Lung (tissue), 12 donors: Measurements from ENCODE around the gene MMP14. TPM values are rescaled to one million over a fixed set of nuclear protein-coding genes. Genes with fewer than 3 reads are reported as not detected.

Source experiments
- ATAC-seq: fragments of 200-7000 bp; cut with Tn5 transposase; one replicate; pipeline ENCODE4 v1.9.1; 2020; ENCODE audit warnings: moderate number of reproducible peaks; ENCODE audit not compliant: insufficient read depth, low FRiP score
- DNase-seq, 3 donors: peaks; one replicate each; pipeline ENCODE4 v3.0.0-alpha.2; 2013 to 2017
- H3K27ac ChIP-seq, 2 donors: one replicate each; pipeline ENCODE4 v1.5.1; 2013; ENCODE audit warnings: mild to moderate bottlenecking in 2 of 2, moderate library complexity in 2 of 2, control low read depth in 1 of 2, inconsistent platforms in 1 of 2, low read depth in 1 of 2, low read length in 1 of 2
- H3K27me3 ChIP-seq, 3 donors: one replicate each; pipeline ENCODE4 v1.5.1; 2013; ENCODE audit warnings: low read length in 2 of 3; ENCODE audit not compliant: control insufficient read depth in 3 of 3, insufficient read depth in 3 of 3
- H3K36me3 ChIP-seq, 4 donors: one replicate each; pipeline ENCODE4 v1.5.1; 2013; ENCODE audit warnings: low read length in 4 of 4, mild to moderate bottlenecking in 1 of 4, moderate library complexity in 1 of 4; ENCODE audit not compliant: control insufficient read depth in 4 of 4, insufficient read depth in 4 of 4
- H3K4me1 ChIP-seq, 5 donors: one replicate each; pipeline ENCODE4 v1.5.1; 2013; ENCODE audit warnings: low read length in 5 of 5, mild to moderate bottlenecking in 2 of 5, moderate library complexity in 1 of 5; ENCODE audit not compliant: control insufficient read depth in 5 of 5, insufficient read depth in 5 of 5
- H3K4me3 ChIP-seq: one replicate; pipeline ENCODE4 v1.5.1; 2013; ENCODE audit warnings: mild to moderate bottlenecking, control low read depth, moderate library complexity
- H3K9ac ChIP-seq, 2 donors: one replicate each; pipeline ENCODE4 v1.5.1; 2013; ENCODE audit warnings: low read length in 2 of 2, control low read depth in 1 of 2; ENCODE audit not compliant: insufficient read depth in 1 of 2
- H3K9me3 ChIP-seq, 4 donors: one replicate each; pipeline ENCODE4 v1.5.1; 2013; ENCODE audit warnings: low read length in 3 of 4, mild to moderate bottlenecking in 1 of 4, moderate library complexity in 1 of 4; ENCODE audit not compliant: control insufficient read depth in 4 of 4, insufficient read depth in 3 of 4
- CTCF ChIP-seq: IDR thresholded peaks from 2 replicates; pipeline ENCODE4 v1.5.1; 2012; ENCODE audit warnings: mild to moderate bottlenecking; ENCODE audit errors: control extremely low read depth, extremely low read depth
- WGBS, 2 donors: extraction: QIAGEN DNeasy Blood & Tissue Kit; methylation state at CpG; one replicate each; pipeline ENCODE4 v1.1.7; 2013; 5-methylcytosine and 5-hydroxymethylcytosine counted together
- polyA plus RNA-seq, 2 donors: library from polyadenylated mRNA; stranded (reverse); fragments of 200-250 nt; gene quantifications; one replicate each; pipeline ENCODE4 v1.2.1, GENCODE V29; 2013
- total RNA-seq, 2 donors: library from RNA; depleted of rRNA in 1 of 2; stranded (reverse); fragments of >200 nt in 1 of 2; gene quantifications; one replicate each; pipeline ENCODE4 v1.2.1, GENCODE V29; 2014 to 2021
- donor health status: control.
- donor health status: control.
- donor health status: Bipolar disorder and iron deficiency.
- donor health status: healthy.
- donor health status: DM: yes; HTN: yes; CAD: no.

MMP14 gene
- total and polyA plus RNA-seq, 4 donors = 121 to 162 (median 135) TPM

- Histone ChIP-seq H3K9ac (no peak overlapping the region), H3K36me3 (peaks cover 12 to 55% (median 29%) of the 10 kb centered on the region in 4 donors), H3K4me1 (peaks cover 0 to 10% (median 8%) of the 10 kb centered on the region in 5 donors), H3K27ac (no peak overlapping the region), H3K9me3 (no peaks in the 10 kb centered on the region), H3K27me3 (no peaks in the 10 kb centered on the region), H3K4me3 (no peak overlapping the region)
- WGBS, 2 donors = 97 to 98% methylated on average over 15 of the region's 15 CpGs
- ATAC-seq = no peak
- DNase-seq = no peak
- no peak for TF ChIP-seq CTCF
Observed at GRCh38 chr14:22875003-22875747, 38.8 kb downstream of the MMP14 start.

GRCh38 chr14:22875748-22876319, 39.4 kb downstream of the MMP14 start:
- ATAC-seq = no peak
- H3K4me3 ChIP-seq = no peak overlapping the region
- no peak for DNase-seq
- no peak for TF ChIP-seq CTCF
- H3K4me1 ChIP-seq = peaks cover 0 to 8% (median 4%) of the 10 kb centered on the region in 5 donors
- H3K9me3 ChIP-seq = no peaks in the 10 kb centered on the region
- H3K27me3 ChIP-seq = no peaks in the 10 kb centered on the region
- peaks cover 12 to 55% (median 29%) of the 10 kb centered on the region in 4 donors for H3K36me3 ChIP-seq
- H3K9ac ChIP-seq = no peak overlapping the region
- WGBS, 2 donors = 97% methylated on average over 20 of the region's 20 CpGs
- no peak overlapping the region for H3K27ac ChIP-seq

GRCh38 chr14:22877000-22877501, 40.7 kb downstream of the MMP14 start:
- Histone ChIP-seq H3K27me3 (no peaks in the 10 kb centered on the region), H3K27ac (no peak overlapping the region), H3K36me3 (peaks cover 12 to 55% (median 29%) of the 10 kb centered on the region in 4 donors), H3K4me1 (peaks cover 0 to 8% (median 4%) of the 10 kb centered on the region in 5 donors), H3K9me3 (no peaks in the 10 kb centered on the region), H3K4me3 (no peak overlapping the region), H3K9ac (no peak overlapping the region)
- TF ChIP-seq CTCF = no peak
- WGBS, 2 donors = 95 to 98% methylated on average over 22 of the region's 22 CpGs
- DNase-seq (no peak), ATAC-seq (no peak)
